ENCODE data around the gene LRP11. TPM values are rescaled to one million over a fixed set of nuclear protein-coding genes. Genes with fewer than 3 reads are reported as not detected.
"Not testable (repeated sequence)": the region's sequence is repeated elsewhere in the genome, so short reads cannot be mapped to it uniquely, and the experiment has no call there.

The LRP11 gene
- total and polyA plus RNA-seq, 7 experiments from 2014 or later, result 0.76 to 3.7 (median 1.7) TPM

DNA sequence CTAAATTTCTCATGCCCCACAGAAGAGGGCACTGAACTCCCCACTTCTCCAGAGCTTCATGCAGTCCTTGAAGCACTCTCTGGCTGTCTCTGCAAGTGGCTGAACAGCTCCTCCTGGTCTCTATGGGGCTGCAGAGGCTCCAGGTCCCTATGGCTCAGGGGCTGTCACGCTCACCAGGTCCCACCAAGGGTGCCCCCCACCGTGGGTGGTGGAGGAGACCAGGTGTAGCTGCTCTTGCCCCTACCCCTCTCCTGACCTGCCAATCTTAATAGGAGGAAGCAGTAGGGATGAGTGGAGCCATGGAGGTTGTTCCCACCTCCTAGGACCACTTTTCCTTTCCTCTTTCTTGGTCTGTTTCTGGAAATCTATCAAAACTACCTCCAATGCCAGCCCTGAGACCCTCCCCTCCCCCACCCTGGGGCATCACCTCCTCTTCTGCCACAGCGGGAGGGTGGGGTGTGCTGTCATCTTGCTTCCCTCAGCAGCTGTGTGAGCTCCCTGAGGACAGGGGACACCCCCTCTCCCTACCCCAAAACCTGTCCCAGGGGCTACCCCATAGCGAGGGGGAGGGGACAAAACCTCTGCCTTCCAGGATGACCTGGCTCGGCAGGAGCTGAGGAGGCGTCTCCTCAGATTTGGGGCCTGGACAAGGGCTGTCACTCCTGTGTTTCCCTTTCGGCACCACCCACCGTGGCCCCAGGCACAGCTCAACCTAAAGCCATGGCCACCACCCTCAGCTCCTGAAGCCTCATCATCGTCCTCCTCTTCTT, 45.7 kb upstream of the LRP11 start:
- H3K4me1 Mint-ChIP-seq, result no peaks in the 10 kb centered on the region
- Histone ChIP-seq H3K27ac (ENCODE audit: low read depth, low read length) (no peak overlapping the region), H3K4me1 (ENCODE audit: control insufficient read depth in 2 of 2, insufficient read depth in 2 of 2, low read length in 2 of 2) (no peaks in the 10 kb centered on the region), H3K9me3 (ENCODE audit: control insufficient read depth in 2 of 3, low read length in 3 of 3) (peaks cover 0 to 5% (median 0%) of the 10 kb centered on the region in 3 experiments), H3K36me3 (ENCODE audit: control insufficient read depth in 2 of 3, insufficient read depth in 3 of 3, low read length in 3 of 3) (no peaks in the 10 kb centered on the region), H3K27me3 (ENCODE audit: control insufficient read depth in 2 of 2, insufficient read depth in 2 of 2, low read length in 2 of 2) (no peaks in the 10 kb centered on the region), H3K4me3 (ENCODE audit: low read length) (no peak overlapping the region)
- no peak for DNase-seq
- H3K27me3 Mint-ChIP-seq, result peaks cover 17 to 32% (median 24%) of the 10 kb centered on the region in 5 donors
- peaks cover 5 to 35% (median 10%) of the 10 kb centered on the region in 11 donors for H3K9me3 Mint-ChIP-seq
- peaks cover 0 to 9% (median 4%) of the 10 kb centered on the region in 5 donors for H3K36me3 Mint-ChIP-seq
- CTCF ChIA-PET, result no interaction called here
- intact Hi-C loops (cut with micrococcal nuclease), result no loop called here
- POLR2A ChIA-PET, result no interaction called here
- no peak for ATAC-seq
- H3K4me3 Mint-ChIP-seq, result no peak overlapping the region
- H3K27ac Mint-ChIP-seq, result no peak overlapping the region

GRCh38 chr6:149908480-149908879, 44.3 kb upstream of the LRP11 start:
- H3K36me3 ChIP-seq (ENCODE audit: control insufficient read depth in 2 of 3, insufficient read depth in 3 of 3, low read length in 3 of 3); POLR2A ChIA-PET; DNase-seq; H3K4me1 ChIP-seq (ENCODE audit: control insufficient read depth in 2 of 2, insufficient read depth in 2 of 2, low read length in 2 of 2); H3K27ac Mint-ChIP-seq; H3K27ac ChIP-seq (ENCODE audit: low read depth, low read length); H3K9me3 ChIP-seq (ENCODE audit: control insufficient read depth in 2 of 3, low read length in 3 of 3); H3K4me3 Mint-ChIP-seq; H3K27me3 ChIP-seq (ENCODE audit: control insufficient read depth in 2 of 2, insufficient read depth in 2 of 2, low read length in 2 of 2); ATAC-seq; CTCF ChIA-PET; H3K4me1 Mint-ChIP-seq; H3K4me3 ChIP-seq (ENCODE audit: low read length); H3K36me3 Mint-ChIP-seq; intact Hi-C loops (cut with micrococcal nuclease): not testable (repeated sequence)
- H3K27me3 Mint-ChIP-seq, result peaks cover 9 to 23% (median 19%) of the 10 kb centered on the region in 5 donors
- H3K9me3 Mint-ChIP-seq, result peaks cover 5 to 35% (median 10%) of the 10 kb centered on the region in 11 donors

- no peak overlapping the region for H3K4me3 Mint-ChIP-seq
- intact Hi-C loops (cut with micrococcal nuclease), result no loop called here
- H3K9me3 Mint-ChIP-seq, result peaks cover 5 to 35% (median 10%) of the 10 kb centered on the region in 11 donors
- CTCF ChIA-PET, result no interaction called here
- DNase-seq (no peak), ATAC-seq (no peak)
- no peak overlapping the region for H3K27ac ChIP-seq (ENCODE audit: low read depth, low read length)
- H3K4me3 ChIP-seq (ENCODE audit: low read length), result no peak overlapping the region
- POLR2A ChIA-PET, result no interaction called here
- H3K4me1 ChIP-seq (ENCODE audit: control insufficient read depth in 2 of 2, insufficient read depth in 2 of 2, low read length in 2 of 2), result no peaks in the 10 kb centered on the region
- peaks cover 7 to 16% (median 13%) of the 10 kb centered on the region in 5 donors for H3K27me3 Mint-ChIP-seq
- H3K4me1 Mint-ChIP-seq, result no peaks in the 10 kb centered on the region
- peaks cover 0 to 9% (median 4%) of the 10 kb centered on the region in 5 donors for H3K36me3 Mint-ChIP-seq
- peaks cover 0 to 5% (median 0%) of the 10 kb centered on the region in 3 experiments for H3K9me3 ChIP-seq (ENCODE audit: control insufficient read depth in 2 of 3, low read length in 3 of 3)
- H3K27me3 ChIP-seq (ENCODE audit: control insufficient read depth in 2 of 2, insufficient read depth in 2 of 2, low read length in 2 of 2), result no peaks in the 10 kb centered on the region
- H3K36me3 ChIP-seq (ENCODE audit: control insufficient read depth in 2 of 3, insufficient read depth in 3 of 3, low read length in 3 of 3), result no peaks in the 10 kb centered on the region
- no peak overlapping the region for H3K27ac Mint-ChIP-seq
These were observed 43.2 kb upstream of the LRP11 start for GRCh38 chr6:149907317-149907716.

- no peak overlapping the region for H3K27ac Mint-ChIP-seq
- peaks cover 0 to 9% (median 4%) of the 10 kb centered on the region in 5 donors for H3K36me3 Mint-ChIP-seq
- Histone ChIP-seq H3K4me3 (ENCODE audit: low read length) (no peak overlapping the region), H3K27me3 (ENCODE audit: control insufficient read depth in 2 of 2, insufficient read depth in 2 of 2, low read length in 2 of 2) (no peaks in the 10 kb centered on the region), H3K27ac (ENCODE audit: low read depth, low read length) (no peak overlapping the region), H3K4me1 (ENCODE audit: control insufficient read depth in 2 of 2, insufficient read depth in 2 of 2, low read length in 2 of 2) (no peaks in the 10 kb centered on the region), H3K36me3 (ENCODE audit: control insufficient read depth in 2 of 3, insufficient read depth in 3 of 3, low read length in 3 of 3) (no peaks in the 10 kb centered on the region), H3K9me3 (ENCODE audit: control insufficient read depth in 2 of 3, low read length in 3 of 3) (peaks cover 0 to 5% (median 0%) of the 10 kb centered on the region in 3 experiments)
- no peak for DNase-seq
- H3K4me1 Mint-ChIP-seq, result no peaks in the 10 kb centered on the region
- intact Hi-C loops (cut with micrococcal nuclease), result no loop called here
- no peak for ATAC-seq
- H3K9me3 Mint-ChIP-seq, result peaks cover 5 to 35% (median 10%) of the 10 kb centered on the region in 11 donors
- H3K4me3 Mint-ChIP-seq, result no peak overlapping the region
- H3K27me3 Mint-ChIP-seq, result peaks cover 5 to 19% (median 13%) of the 10 kb centered on the region in 5 donors
- POLR2A ChIA-PET, result no interaction called here
- CTCF ChIA-PET, result no interaction called here
These were observed 42.2 kb upstream of the LRP11 start for GRCh38 chr6:149906405-149906804.

- no peak overlapping the region for H3K4me3 ChIP-seq (ENCODE audit: low read length)
- POLR2A ChIA-PET, result no interaction called here
- H3K27me3 Mint-ChIP-seq, result peaks cover under 1 to 17% (median 10%) of the 10 kb centered on the region in 5 donors
- H3K36me3 ChIP-seq (ENCODE audit: control insufficient read depth in 2 of 3, insufficient read depth in 3 of 3, low read length in 3 of 3), result no peaks in the 10 kb centered on the region
- DNase-seq (no peak), ATAC-seq (no peak)
- peaks cover 0 to 9% (median 4%) of the 10 kb centered on the region in 5 donors for H3K36me3 Mint-ChIP-seq
- intact Hi-C loops (cut with micrococcal nuclease), result no loop called here
- H3K27ac Mint-ChIP-seq, result no peak overlapping the region
- H3K9me3 ChIP-seq (ENCODE audit: control insufficient read depth in 2 of 3, low read length in 3 of 3), result peaks cover 0 to 5% (median 0%) of the 10 kb centered on the region in 3 experiments
- CTCF ChIA-PET, result no interaction called here
- H3K4me1 ChIP-seq (ENCODE audit: control insufficient read depth in 2 of 2, insufficient read depth in 2 of 2, low read length in 2 of 2), result no peaks in the 10 kb centered on the region
- no peaks in the 10 kb centered on the region for H3K4me1 Mint-ChIP-seq
- H3K9me3 Mint-ChIP-seq, result peaks cover 5 to 30% (median 10%) of the 10 kb centered on the region in 11 donors
- H3K27me3 ChIP-seq (ENCODE audit: control insufficient read depth in 2 of 2, insufficient read depth in 2 of 2, low read length in 2 of 2), result no peaks in the 10 kb centered on the region
- no peak overlapping the region for H3K27ac ChIP-seq (ENCODE audit: low read depth, low read length)
- H3K4me3 Mint-ChIP-seq, result no peak overlapping the region
These were observed 41.8 kb upstream of the LRP11 start for GRCh38 chr6:149905911-149906371.

GRCh38 chr6:149905371-149905910, 41.3 kb upstream of the LRP11 start:
- Histone ChIP-seq H3K27ac (ENCODE audit: low read depth, low read length) (no peak overlapping the region), H3K4me3 (ENCODE audit: low read length) (no peak overlapping the region), H3K9me3 (ENCODE audit: control insufficient read depth in 2 of 3, low read length in 3 of 3) (peaks cover 0 to 5% (median 0%) of the 10 kb centered on the region in 3 experiments), H3K36me3 (ENCODE audit: control insufficient read depth in 2 of 3, insufficient read depth in 3 of 3, low read length in 3 of 3) (no peaks in the 10 kb centered on the region), H3K4me1 (ENCODE audit: control insufficient read depth in 2 of 2, insufficient read depth in 2 of 2, low read length in 2 of 2) (no peaks in the 10 kb centered on the region), H3K27me3 (ENCODE audit: control insufficient read depth in 2 of 2, insufficient read depth in 2 of 2, low read length in 2 of 2) (no peaks in the 10 kb centered on the region)
- Mint-ChIP-seq H3K4me1 (no peaks in the 10 kb centered on the region), H3K27me3 (peaks cover 0 to 15% (median 6%) of the 10 kb centered on the region in 5 donors), H3K27ac (no peak overlapping the region), H3K36me3 (peaks cover 0 to 9% (median 4%) of the 10 kb centered on the region in 5 donors), H3K9me3 (peaks cover 5 to 29% (median 10%) of the 10 kb centered on the region in 11 donors), H3K4me3 (no peak overlapping the region)
- intact Hi-C loops (cut with micrococcal nuclease), result no loop called here
- ATAC-seq (no peak), DNase-seq (no peak)
- CTCF ChIA-PET, result no interaction called here
- POLR2A ChIA-PET, result no interaction called here
